ENCODE measurements around the gene GPLD1.

Gene GPLD1

GRCh38 chr6:24430086-24430485 lies 59.3 kb downstream of the GPLD1 start:
- no peak overlapping the region for H2BK12ac ChIP-seq (ENCODE audit: low read length in 2 of 2)
- peak overlapping the region; percentile 16 for H2AK5ac ChIP-seq (ENCODE audit: low read length, severe bottlenecking)
- peaks cover 5 to 19% of the 10 kb centered on the region in 2 experiments for H3K36me3 ChIP-seq (ENCODE audit: control insufficient read depth in 1 of 2, insufficient read depth in 2 of 2, low read depth in 1 of 2, low read length in 2 of 2)
- no peak overlapping the region for H4K8ac ChIP-seq (ENCODE audit: low read length)
- no peak overlapping the region for H2BK5ac ChIP-seq (ENCODE audit: low read depth, low read length, poor library complexity, severe bottlenecking)
- no peak overlapping the region for H2BK15ac ChIP-seq (ENCODE audit: low read depth, poor library complexity, severe bottlenecking)
- H3K79me1 ChIP-seq (replicated peaks; ENCODE audit: low read length, poor library complexity, severe bottlenecking) = no peaks in the 10 kb centered on the region
- no peak overlapping the region for H3K18ac ChIP-seq (ENCODE audit: low read depth in 1 of 2, low read length in 2 of 2)
- no peaks in the 10 kb centered on the region for H3K27me3 ChIP-seq (ENCODE audit: control insufficient read depth in 1 of 2, insufficient read depth in 1 of 2, low read length in 2 of 2)
- peak overlapping the region; percentile 42 for H3K9ac ChIP-seq (ENCODE audit: low read length)
- H3K4me3 ChIP-seq (ENCODE audit: insufficient read depth in 1 of 2, low read depth in 1 of 2, low read length in 2 of 2) = no peak overlapping the region
- H3K4ac ChIP-seq (ENCODE audit: low read depth in 1 of 2, low read length in 2 of 2) = no peak overlapping the region
- H3K4me2 ChIP-seq (ENCODE audit: low read length, poor library complexity, severe bottlenecking) = no peak overlapping the region
- no peaks in the 10 kb centered on the region for H3K9me3 ChIP-seq (ENCODE audit: control insufficient read depth, low read length)
- DNase-seq = no peak
- no peak overlapping the region for H3K14ac ChIP-seq (ENCODE audit: low read length in 2 of 2)
- H3K27ac ChIP-seq (ENCODE audit: low read length, poor library complexity, severe bottlenecking) = no peak overlapping the region
- no peak overlapping the region for H2BK120ac ChIP-seq (ENCODE audit: low read depth, low read length)
- no peak overlapping the region for H3K23ac ChIP-seq (ENCODE audit: low read length in 2 of 2)
- H3K4me1 ChIP-seq (ENCODE audit: control insufficient read depth, insufficient read depth, low read depth, low read length) = peaks cover 2% of the 10 kb centered on the region
- H4K91ac ChIP-seq (ENCODE audit: low read length) = no peak overlapping the region
- WGBS = 71% methylated on average over 3 of the region's 3 CpGs
- no peak overlapping the region for H2AFZ ChIP-seq (ENCODE audit: low read depth, low read length)

- no peak for DNase-seq
- H3K36me3 ChIP-seq (ENCODE audit: control insufficient read depth in 1 of 2, insufficient read depth in 2 of 2, low read depth in 1 of 2, low read length in 2 of 2) = peaks cover 9 to 29% of the 10 kb centered on the region in 2 experiments
- no peak overlapping the region for H3K4me2 ChIP-seq (ENCODE audit: low read length, poor library complexity, severe bottlenecking)
- no peak overlapping the region for H3K4me3 ChIP-seq (ENCODE audit: insufficient read depth in 1 of 2, low read depth in 1 of 2, low read length in 2 of 2)
- WGBS = 95% methylated on average over 1 of the region's 3 CpGs
- H2BK12ac ChIP-seq (ENCODE audit: low read length in 2 of 2) = no peak overlapping the region
- no peak overlapping the region for H3K4ac ChIP-seq (ENCODE audit: low read depth in 1 of 2, low read length in 2 of 2)
- H2AK5ac ChIP-seq (ENCODE audit: low read length, severe bottlenecking) = peak overlapping the region; percentile 90
- peak overlapping the region; percentile 82 for H3K27ac ChIP-seq (ENCODE audit: low read length, poor library complexity, severe bottlenecking)
- no peak overlapping the region for H3K23ac ChIP-seq (ENCODE audit: low read length in 2 of 2)
- no peaks in the 10 kb centered on the region for H3K9me3 ChIP-seq (ENCODE audit: control insufficient read depth, low read length)
- H3K14ac ChIP-seq (ENCODE audit: low read length in 2 of 2) = no peak overlapping the region
- H2BK15ac ChIP-seq (ENCODE audit: low read depth, poor library complexity, severe bottlenecking) = no peak overlapping the region
- no peak overlapping the region for H2AFZ ChIP-seq (ENCODE audit: low read depth, low read length)
- H3K4me1 ChIP-seq (ENCODE audit: control insufficient read depth, insufficient read depth, low read depth, low read length) = peaks cover 4% of the 10 kb centered on the region
- no peak overlapping the region for H4K8ac ChIP-seq (ENCODE audit: low read length)
- H3K18ac ChIP-seq (ENCODE audit: low read depth in 1 of 2, low read length in 2 of 2) = no peak overlapping the region
- no peak overlapping the region for H4K91ac ChIP-seq (ENCODE audit: low read length)
- H2BK120ac ChIP-seq (ENCODE audit: low read depth, low read length) = no peak overlapping the region
- H2BK5ac ChIP-seq (ENCODE audit: low read depth, low read length, poor library complexity, severe bottlenecking) = no peak overlapping the region
- no peaks in the 10 kb centered on the region for H3K79me1 ChIP-seq (replicated peaks; ENCODE audit: low read length, poor library complexity, severe bottlenecking)
- H3K27me3 ChIP-seq (ENCODE audit: control insufficient read depth in 1 of 2, insufficient read depth in 1 of 2, low read length in 2 of 2) = no peaks in the 10 kb centered on the region
- no peak overlapping the region for H3K9ac ChIP-seq (ENCODE audit: low read length)
Measured at GRCh38 chr6:24429146-24429545, 60.2 kb downstream of the GPLD1 start.

GRCh38 chr6:24428615-24429014 lies 60.8 kb downstream of the GPLD1 start:
- Histone ChIP-seq H3K4ac (ENCODE audit: low read depth in 1 of 2, low read length in 2 of 2) (no peak overlapping the region), H2BK12ac (ENCODE audit: low read length in 2 of 2) (no peak overlapping the region), H3K79me1 (replicated peaks; ENCODE audit: low read length, poor library complexity, severe bottlenecking) (no peaks in the 10 kb centered on the region), H2BK15ac (ENCODE audit: low read depth, poor library complexity, severe bottlenecking) (no peak overlapping the region), H2BK5ac (ENCODE audit: low read depth, low read length, poor library complexity, severe bottlenecking) (no peak overlapping the region), H3K4me1 (ENCODE audit: control insufficient read depth, insufficient read depth, low read depth, low read length) (peaks cover 4% of the 10 kb centered on the region), H3K27ac (ENCODE audit: low read length, poor library complexity, severe bottlenecking) (peak overlapping the region; percentile 82), H3K27me3 (ENCODE audit: control insufficient read depth in 1 of 2, insufficient read depth in 1 of 2, low read length in 2 of 2) (no peaks in the 10 kb centered on the region), H3K9ac (ENCODE audit: low read length) (no peak overlapping the region), H3K4me2 (ENCODE audit: low read length, poor library complexity, severe bottlenecking) (no peak overlapping the region), H2BK120ac (ENCODE audit: low read depth, low read length) (no peak overlapping the region), H3K18ac (ENCODE audit: low read depth in 1 of 2, low read length in 2 of 2) (no peak overlapping the region), H2AFZ (ENCODE audit: low read depth, low read length) (no peak overlapping the region), H3K23ac (ENCODE audit: low read length in 2 of 2) (no peak overlapping the region), H3K4me3 (ENCODE audit: insufficient read depth in 1 of 2, low read depth in 1 of 2, low read length in 2 of 2) (no peak overlapping the region), H4K91ac (ENCODE audit: low read length) (peak overlapping the region; percentile 65), H4K8ac (ENCODE audit: low read length) (no peak overlapping the region), H2AK5ac (ENCODE audit: low read length, severe bottlenecking) (peak overlapping the region; percentile 90), H3K14ac (ENCODE audit: low read length in 2 of 2) (peak overlapping the region in 1 of 2 experiments; percentile 36), H3K36me3 (ENCODE audit: control insufficient read depth in 1 of 2, insufficient read depth in 2 of 2, low read depth in 1 of 2, low read length in 2 of 2) (peaks cover 9 to 34% of the 10 kb centered on the region in 2 experiments), H3K9me3 (ENCODE audit: control insufficient read depth, low read length) (no peaks in the 10 kb centered on the region)
- DNase-seq = peak; percentile 32
- WGBS = 95% methylated on average over 2 of the region's 2 CpGs

GRCh38 chr6:24426729-24427446 lies 62.5 kb downstream of the GPLD1 start:
- no peak overlapping the region for H2AFZ ChIP-seq (ENCODE audit: low read depth, low read length)
- H3K23ac ChIP-seq (ENCODE audit: low read length in 2 of 2) = no peak overlapping the region
- no peak overlapping the region for H2BK5ac ChIP-seq (ENCODE audit: low read depth, low read length, poor library complexity, severe bottlenecking)
- H3K14ac ChIP-seq (ENCODE audit: low read length in 2 of 2) = no peak overlapping the region
- no peak overlapping the region for H2BK120ac ChIP-seq (ENCODE audit: low read depth, low read length)
- no peak overlapping the region for H3K9ac ChIP-seq (ENCODE audit: low read length)
- H3K18ac ChIP-seq (ENCODE audit: low read depth in 1 of 2, low read length in 2 of 2) = no peak overlapping the region
- H2AK5ac ChIP-seq (ENCODE audit: low read length, severe bottlenecking) = no peak overlapping the region
- peak overlapping the region; percentile 2 for H3K27ac ChIP-seq (ENCODE audit: low read length, poor library complexity, severe bottlenecking)
- H3K9me3 ChIP-seq (ENCODE audit: control insufficient read depth, low read length) = no peaks in the 10 kb centered on the region
- H4K91ac ChIP-seq (ENCODE audit: low read length) = no peak overlapping the region
- peaks cover 4% of the 10 kb centered on the region for H3K79me1 ChIP-seq (replicated peaks; ENCODE audit: low read length, poor library complexity, severe bottlenecking)
- WGBS = 69% methylated on average over 10 of the region's 10 CpGs
- no peak overlapping the region for H2BK12ac ChIP-seq (ENCODE audit: low read length in 2 of 2)
- no peak overlapping the region for H3K4ac ChIP-seq (ENCODE audit: low read depth in 1 of 2, low read length in 2 of 2)
- no peak overlapping the region for H2BK15ac ChIP-seq (ENCODE audit: low read depth, poor library complexity, severe bottlenecking)
- peaks cover 13 to 51% of the 10 kb centered on the region in 2 experiments for H3K36me3 ChIP-seq (ENCODE audit: control insufficient read depth in 1 of 2, insufficient read depth in 2 of 2, low read depth in 1 of 2, low read length in 2 of 2)
- H3K4me1 ChIP-seq (ENCODE audit: control insufficient read depth, insufficient read depth, low read depth, low read length) = peaks cover 5% of the 10 kb centered on the region
- H3K27me3 ChIP-seq (ENCODE audit: control insufficient read depth in 1 of 2, insufficient read depth in 1 of 2, low read length in 2 of 2) = no peaks in the 10 kb centered on the region
- H3K4me2 ChIP-seq (ENCODE audit: low read length, poor library complexity, severe bottlenecking) = no peak overlapping the region
- H4K8ac ChIP-seq (ENCODE audit: low read length) = no peak overlapping the region
- DNase-seq = peak; percentile 24
- H3K4me3 ChIP-seq (ENCODE audit: insufficient read depth in 1 of 2, low read depth in 1 of 2, low read length in 2 of 2) = no peak overlapping the region

Data from mesenchymal stem cell (in vitro differentiated cells and primary cell).